ENCODE results near the gene HLA-DMA. TPM values are rescaled to one million over a fixed set of nuclear protein-coding genes. Genes with fewer than 3 reads are reported as not detected.

HLA-DMA gene
- total and polyA plus RNA-seq, 2 of the 13 experiments (the other 11 are each of a cell fraction or from before 2014, with no cell fraction given), result 0.70 to 0.71 TPM

DNA sequence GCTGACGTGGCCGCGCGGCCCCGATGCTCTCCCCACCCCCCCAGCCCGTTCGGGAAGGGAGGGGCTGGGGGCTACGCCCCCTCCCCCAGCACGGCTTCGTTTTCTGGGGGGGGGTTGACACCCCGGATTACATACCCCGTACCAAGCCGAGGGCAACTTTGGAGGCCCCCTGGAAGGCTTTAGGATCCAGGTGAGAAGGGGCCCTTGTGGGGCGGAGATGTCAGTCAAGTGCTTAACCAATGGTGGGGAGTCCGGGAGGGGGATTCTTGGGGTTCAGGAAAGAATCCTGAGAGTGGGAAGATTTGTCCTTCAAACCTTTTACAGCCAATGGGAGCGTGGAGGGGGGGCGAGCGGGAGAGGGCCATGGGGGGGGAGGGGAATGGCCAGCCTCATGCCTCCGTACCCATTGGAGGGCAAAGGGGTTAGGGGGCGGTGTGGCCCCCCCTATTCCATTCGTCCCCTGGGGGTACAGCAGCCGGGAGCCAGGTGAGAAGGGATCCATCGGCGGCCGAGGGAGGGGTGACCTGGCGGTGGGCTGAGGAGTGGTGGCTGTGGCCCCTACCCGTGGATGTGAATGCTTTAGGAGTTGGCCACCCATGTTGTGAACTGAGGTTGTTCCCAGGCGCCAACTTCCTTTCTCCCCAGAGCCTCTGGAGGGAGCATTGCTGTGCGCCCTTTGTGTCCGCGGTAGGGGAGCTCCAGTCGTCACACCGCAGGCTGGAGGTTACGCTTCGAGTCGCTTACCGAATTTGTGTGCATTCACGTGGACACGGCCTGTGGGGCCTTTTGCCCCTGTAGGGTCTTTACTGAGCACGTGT, 16.2 kb upstream of the HLA-DMA start (continued):
- TF ChIP-seq, protein P1, sequence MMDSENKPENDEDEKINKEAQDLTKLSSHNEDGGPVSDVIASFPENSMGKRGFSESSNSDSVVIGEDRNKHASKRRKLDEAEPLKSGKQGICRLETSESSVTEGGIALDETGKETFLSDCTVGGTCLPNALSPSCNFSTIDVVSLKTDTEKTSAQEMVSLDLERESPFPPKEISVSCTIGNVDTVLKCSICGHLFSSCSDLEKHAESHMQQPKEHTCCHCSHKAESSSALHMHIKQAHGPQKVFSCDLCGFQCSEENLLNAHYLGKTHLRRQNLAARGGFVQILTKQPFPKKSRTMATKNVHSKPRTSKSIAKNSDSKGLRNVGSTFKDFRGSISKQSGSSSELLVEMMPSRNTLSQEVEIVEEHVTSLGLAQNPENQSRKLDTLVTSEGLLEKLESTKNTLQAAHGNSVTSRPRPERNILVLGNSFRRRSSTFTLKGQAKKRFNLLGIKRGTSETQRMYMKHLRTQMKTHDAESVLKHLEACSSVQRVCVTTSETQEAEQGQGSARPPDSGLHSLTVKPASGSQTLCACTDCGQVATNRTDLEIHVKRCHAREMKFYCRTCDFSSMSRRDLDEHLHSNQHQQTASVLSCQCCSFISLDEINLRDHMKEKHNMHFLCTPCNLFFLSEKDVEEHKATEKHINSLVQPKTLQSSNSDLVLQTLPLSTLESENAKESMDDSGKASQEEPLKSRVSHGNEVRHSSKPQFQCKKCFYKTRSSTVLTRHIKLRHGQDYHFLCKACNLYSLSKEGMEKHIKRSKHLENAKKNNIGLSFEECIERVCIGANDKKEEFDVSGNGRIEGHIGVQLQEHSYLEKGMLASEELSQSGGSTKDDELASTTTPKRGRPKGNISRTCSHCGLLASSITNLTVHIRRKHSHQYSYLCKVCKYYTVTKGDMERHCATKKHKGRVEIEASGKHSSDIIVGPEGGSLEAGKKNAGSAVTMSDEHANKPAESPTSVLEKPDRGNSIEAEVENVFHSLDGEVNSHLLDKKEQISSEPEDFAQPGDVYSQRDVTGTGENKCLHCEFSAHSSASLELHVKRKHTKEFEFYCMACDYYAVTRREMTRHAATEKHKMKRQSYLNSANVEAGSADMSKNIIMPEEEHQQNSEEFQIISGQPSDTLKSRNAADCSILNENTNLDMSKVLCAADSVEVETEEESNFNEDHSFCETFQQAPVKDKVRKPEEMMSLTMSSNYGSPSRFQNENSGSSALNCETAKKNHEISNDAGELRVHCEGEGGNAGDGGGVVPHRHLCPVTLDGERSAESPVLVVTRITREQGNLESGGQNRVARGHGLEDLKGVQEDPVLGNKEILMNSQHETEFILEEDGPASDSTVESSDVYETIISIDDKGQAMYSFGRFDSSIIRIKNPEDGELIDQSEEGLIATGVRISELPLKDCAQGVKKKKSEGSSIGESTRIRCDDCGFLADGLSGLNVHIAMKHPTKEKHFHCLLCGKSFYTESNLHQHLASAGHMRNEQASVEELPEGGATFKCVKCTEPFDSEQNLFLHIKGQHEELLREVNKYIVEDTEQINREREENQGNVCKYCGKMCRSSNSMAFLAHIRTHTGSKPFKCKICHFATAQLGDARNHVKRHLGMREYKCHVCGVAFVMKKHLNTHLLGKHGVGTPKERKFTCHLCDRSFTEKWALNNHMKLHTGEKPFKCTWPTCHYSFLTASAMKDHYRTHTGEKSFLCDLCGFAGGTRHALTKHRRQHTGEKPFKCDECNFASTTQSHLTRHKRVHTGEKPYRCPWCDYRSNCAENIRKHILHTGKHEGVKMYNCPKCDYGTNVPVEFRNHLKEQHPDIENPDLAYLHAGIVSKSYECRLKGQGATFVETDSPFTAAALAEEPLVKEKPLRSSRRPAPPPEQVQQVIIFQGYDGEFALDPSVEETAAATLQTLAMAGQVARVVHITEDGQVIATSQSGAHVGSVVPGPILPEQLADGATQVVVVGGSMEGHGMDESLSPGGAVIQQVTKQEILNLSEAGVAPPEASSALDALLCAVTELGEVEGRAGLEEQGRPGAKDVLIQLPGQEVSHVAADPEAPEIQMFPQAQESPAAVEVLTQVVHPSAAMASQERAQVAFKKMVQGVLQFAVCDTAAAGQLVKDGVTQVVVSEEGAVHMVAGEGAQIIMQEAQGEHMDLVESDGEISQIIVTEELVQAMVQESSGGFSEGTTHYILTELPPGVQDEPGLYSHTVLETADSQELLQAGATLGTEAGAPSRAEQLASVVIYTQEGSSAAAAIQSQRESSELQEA (CRISPR knock-in tag; IDR thresholded peaks at IDR 0.05; ENCODE audit: not compliant biosample characterization), result peak; percentile 25
- TF ChIP-seq CBX2 (IDR thresholded peaks at IDR 0.05; ENCODE audit: low read depth, low read length), result no peak
- TF ChIP-seq CBX2 (CRISPR knock-in tag; IDR thresholded peaks at IDR 0.05; ENCODE audit: low read depth), result no peak
- TF ChIP-seq HOXD1 (CRISPR knock-in tag; IDR thresholded peaks at IDR 0.05), result 0 out of 2 replicates have a peak, but pooled peaks have one; percentile 44
- TF ChIP-seq ZNF136 (CRISPR knock-in tag; IDR thresholded peaks at IDR 0.05; ENCODE audit: low read depth), result peak; percentile 31; the same call in 1 of the 2 replicates
- TF ChIP-seq ZC3H13 (CRISPR knock-in tag; IDR thresholded peaks at IDR 0.05), result no peak; the same call in 1 of the 2 replicates
- TF ChIP-seq ZSCAN12 (CRISPR knock-in tag; IDR thresholded peaks at IDR 0.05), result peak; percentile 61; the same call in 1 of the 2 replicates
- TF ChIP-seq NPAS2 (CRISPR knock-in tag; IDR thresholded peaks at IDR 0.05; ENCODE audit: borderline replicate concordance), result no peak
- no peak; the same call in 1 of the 2 replicates for TF ChIP-seq ZBTB8A (CRISPR knock-in tag; IDR thresholded peaks at IDR 0.05; ENCODE audit: borderline replicate concordance, low read depth)
- TF ChIP-seq GATA4 (IDR thresholded peaks at IDR 0.05; ENCODE audit: borderline replicate concordance, low read depth), result 0 out of 2 replicates have a peak, but pooled peaks have one; percentile 11
- TF ChIP-seq, protein P2, sequence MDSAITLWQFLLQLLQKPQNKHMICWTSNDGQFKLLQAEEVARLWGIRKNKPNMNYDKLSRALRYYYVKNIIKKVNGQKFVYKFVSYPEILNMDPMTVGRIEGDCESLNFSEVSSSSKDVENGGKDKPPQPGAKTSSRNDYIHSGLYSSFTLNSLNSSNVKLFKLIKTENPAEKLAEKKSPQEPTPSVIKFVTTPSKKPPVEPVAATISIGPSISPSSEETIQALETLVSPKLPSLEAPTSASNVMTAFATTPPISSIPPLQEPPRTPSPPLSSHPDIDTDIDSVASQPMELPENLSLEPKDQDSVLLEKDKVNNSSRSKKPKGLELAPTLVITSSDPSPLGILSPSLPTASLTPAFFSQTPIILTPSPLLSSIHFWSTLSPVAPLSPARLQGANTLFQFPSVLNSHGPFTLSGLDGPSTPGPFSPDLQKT (CRISPR knock-in tag; IDR thresholded peaks at IDR 0.05; ENCODE audit: borderline replicate concordance), result no peak
- TF ChIP-seq, protein P3, sequence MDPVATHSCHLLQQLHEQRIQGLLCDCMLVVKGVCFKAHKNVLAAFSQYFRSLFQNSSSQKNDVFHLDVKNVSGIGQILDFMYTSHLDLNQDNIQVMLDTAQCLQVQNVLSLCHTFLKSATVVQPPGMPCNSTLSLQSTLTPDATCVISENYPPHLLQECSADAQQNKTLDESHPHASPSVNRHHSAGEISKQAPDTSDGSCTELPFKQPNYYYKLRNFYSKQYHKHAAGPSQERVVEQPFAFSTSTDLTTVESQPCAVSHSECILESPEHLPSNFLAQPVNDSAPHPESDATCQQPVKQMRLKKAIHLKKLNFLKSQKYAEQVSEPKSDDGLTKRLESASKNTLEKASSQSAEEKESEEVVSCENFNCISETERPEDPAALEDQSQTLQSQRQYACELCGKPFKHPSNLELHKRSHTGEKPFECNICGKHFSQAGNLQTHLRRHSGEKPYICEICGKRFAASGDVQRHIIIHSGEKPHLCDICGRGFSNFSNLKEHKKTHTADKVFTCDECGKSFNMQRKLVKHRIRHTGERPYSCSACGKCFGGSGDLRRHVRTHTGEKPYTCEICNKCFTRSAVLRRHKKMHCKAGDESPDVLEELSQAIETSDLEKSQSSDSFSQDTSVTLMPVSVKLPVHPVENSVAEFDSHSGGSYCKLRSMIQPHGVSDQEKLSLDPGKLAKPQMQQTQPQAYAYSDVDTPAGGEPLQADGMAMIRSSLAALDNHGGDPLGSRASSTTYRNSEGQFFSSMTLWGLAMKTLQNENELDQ (CRISPR knock-in tag; IDR thresholded peaks at IDR 0.05; ENCODE audit: borderline replicate concordance), result no peak
- peak; percentile 83; the same call in 1 of the 2 replicates for TF ChIP-seq ZNF205 (CRISPR knock-in tag; IDR thresholded peaks at IDR 0.05)
- TF ChIP-seq, protein P4, sequence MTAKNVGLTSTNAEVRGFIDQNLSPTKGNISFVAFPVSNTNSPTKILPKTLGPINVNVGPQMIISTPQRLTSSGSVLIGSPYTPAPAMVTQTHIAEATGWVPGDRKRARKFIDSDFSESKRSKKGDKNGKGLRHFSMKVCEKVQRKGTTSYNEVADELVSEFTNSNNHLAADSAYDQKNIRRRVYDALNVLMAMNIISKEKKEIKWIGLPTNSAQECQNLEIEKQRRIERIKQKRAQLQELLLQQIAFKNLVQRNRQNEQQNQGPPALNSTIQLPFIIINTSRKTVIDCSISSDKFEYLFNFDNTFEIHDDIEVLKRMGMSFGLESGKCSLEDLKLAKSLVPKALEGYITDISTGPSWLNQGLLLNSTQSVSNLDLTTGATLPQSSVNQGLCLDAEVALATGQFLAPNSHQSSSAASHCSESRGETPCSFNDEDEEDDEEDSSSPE (CRISPR knock-in tag; IDR thresholded peaks at IDR 0.05), result peak; percentile 8; the same call in 1 of the 2 replicates
